ENCODE results near the gene CDKN2B-AS1. TPM values are rescaled to one million over a fixed set of nuclear protein-coding genes. Genes with fewer than 3 reads are reported as not detected.

Gene CDKN2B-AS1
- total RNA-seq, 1 experiment from 2014 or later, result not detected

DNA sequence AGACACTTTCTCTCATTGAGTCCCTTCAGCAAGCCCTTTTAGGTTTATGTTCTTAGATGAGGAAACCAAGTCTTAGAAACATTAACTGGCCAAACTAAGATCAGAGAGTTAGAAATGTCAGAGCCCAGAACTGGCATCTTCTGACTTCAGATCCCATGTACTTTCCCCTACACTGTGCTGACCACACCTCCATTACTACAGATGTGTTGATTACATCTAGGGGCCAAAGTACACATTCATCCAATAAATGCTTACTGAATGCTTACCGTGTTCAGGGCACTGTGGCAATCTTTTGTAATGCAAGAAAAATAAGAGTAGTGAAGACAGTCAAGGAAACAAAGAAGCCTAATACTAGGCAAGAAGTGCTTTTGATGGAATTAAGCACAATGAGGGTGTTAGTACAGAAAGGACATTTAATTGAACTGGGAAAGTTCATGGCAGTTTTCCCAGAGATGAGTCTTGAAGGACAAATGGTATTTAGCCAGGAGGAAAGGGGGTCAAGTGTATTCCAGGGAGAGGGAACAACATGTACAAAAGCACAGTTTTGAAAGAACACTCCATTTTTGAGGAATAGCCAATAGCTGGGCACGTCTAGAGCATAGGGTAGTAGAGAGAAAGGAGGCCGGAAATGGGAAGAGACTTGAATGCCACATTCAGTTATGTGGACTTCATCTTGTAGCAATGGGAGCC lies 104.2 kb downstream of the CDKN2B-AS1 start:
- no peak for DNase-seq (ENCODE audit: unreplicated experiment)
- no peaks in the 10 kb centered on the region for H3K4me1 Mint-ChIP-seq (ENCODE audit: insufficient read depth, unreplicated experiment)
- POLR2A ChIA-PET, result no interaction called here

DNA sequence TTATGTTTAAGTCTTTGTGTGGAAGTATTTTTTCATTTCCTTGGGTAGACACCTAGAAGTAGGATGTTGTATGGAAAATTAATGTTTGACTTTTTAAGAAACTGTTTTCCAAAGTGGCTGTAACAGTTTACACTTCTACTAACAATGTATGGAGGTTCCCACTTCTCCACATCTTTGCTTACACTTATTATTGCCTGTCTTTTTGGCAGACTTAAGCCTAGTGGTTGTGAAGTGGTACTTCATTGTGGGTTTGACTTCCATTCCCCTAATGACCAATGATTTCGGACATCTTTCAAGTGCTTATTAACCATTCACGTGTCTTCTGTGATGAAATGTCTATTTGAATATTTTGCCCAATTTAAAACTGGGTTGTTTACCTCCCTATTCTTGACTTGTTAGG lies 106.0 kb downstream of the CDKN2B-AS1 start:
- CTCF ChIA-PET, result no interaction called here
- POLR2A ChIA-PET, result no interaction called here
- BruUV-seq (replicated peaks), result no TSS peak
- TF ChIP-seq, protein P1, sequence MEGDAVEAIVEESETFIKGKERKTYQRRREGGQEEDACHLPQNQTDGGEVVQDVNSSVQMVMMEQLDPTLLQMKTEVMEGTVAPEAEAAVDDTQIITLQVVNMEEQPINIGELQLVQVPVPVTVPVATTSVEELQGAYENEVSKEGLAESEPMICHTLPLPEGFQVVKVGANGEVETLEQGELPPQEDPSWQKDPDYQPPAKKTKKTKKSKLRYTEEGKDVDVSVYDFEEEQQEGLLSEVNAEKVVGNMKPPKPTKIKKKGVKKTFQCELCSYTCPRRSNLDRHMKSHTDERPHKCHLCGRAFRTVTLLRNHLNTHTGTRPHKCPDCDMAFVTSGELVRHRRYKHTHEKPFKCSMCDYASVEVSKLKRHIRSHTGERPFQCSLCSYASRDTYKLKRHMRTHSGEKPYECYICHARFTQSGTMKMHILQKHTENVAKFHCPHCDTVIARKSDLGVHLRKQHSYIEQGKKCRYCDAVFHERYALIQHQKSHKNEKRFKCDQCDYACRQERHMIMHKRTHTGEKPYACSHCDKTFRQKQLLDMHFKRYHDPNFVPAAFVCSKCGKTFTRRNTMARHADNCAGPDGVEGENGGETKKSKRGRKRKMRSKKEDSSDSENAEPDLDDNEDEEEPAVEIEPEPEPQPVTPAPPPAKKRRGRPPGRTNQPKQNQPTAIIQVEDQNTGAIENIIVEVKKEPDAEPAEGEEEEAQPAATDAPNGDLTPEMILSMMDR (IDR thresholded peaks at IDR 0.05; ENCODE audit: unreplicated experiment), result no peak
- no peak overlapping the region for H3K4me3 Mint-ChIP-seq (ENCODE audit: unreplicated experiment)
- no peaks in the 10 kb centered on the region for H3K9me3 Mint-ChIP-seq (ENCODE audit: unreplicated experiment)
- H3K36me3 Mint-ChIP-seq (ENCODE audit: insufficient read depth, unreplicated experiment), result no peaks in the 10 kb centered on the region
- H3K27me3 Mint-ChIP-seq (ENCODE audit: insufficient read depth, unreplicated experiment), result no peaks in the 10 kb centered on the region
- intact Hi-C loops (cut with micrococcal nuclease), result no loop called here
- H3K4me1 Mint-ChIP-seq (ENCODE audit: insufficient read depth, unreplicated experiment), result no peaks in the 10 kb centered on the region
- no peak overlapping the region for H3K27ac Mint-ChIP-seq (ENCODE audit: low read depth, unreplicated experiment)
- DNase-seq (ENCODE audit: unreplicated experiment), result no peak

More for the DNA sequence above, 104.2 kb downstream of the CDKN2B-AS1 start:
- Mint-ChIP-seq H3K9me3 (ENCODE audit: unreplicated experiment) (no peaks in the 10 kb centered on the region), H3K36me3 (ENCODE audit: insufficient read depth, unreplicated experiment) (no peaks in the 10 kb centered on the region), H3K4me3 (ENCODE audit: unreplicated experiment) (no peak overlapping the region), H3K27me3 (ENCODE audit: insufficient read depth, unreplicated experiment) (no peaks in the 10 kb centered on the region), H3K27ac (ENCODE audit: low read depth, unreplicated experiment) (no peak overlapping the region)
- BruUV-seq (replicated peaks), result no TSS peak
- CTCF ChIA-PET, result no interaction called here
- intact Hi-C loops (cut with micrococcal nuclease), result no loop called here
- TF ChIP-seq, protein P1 (IDR thresholded peaks at IDR 0.05; ENCODE audit: unreplicated experiment), result no peak

DNA sequence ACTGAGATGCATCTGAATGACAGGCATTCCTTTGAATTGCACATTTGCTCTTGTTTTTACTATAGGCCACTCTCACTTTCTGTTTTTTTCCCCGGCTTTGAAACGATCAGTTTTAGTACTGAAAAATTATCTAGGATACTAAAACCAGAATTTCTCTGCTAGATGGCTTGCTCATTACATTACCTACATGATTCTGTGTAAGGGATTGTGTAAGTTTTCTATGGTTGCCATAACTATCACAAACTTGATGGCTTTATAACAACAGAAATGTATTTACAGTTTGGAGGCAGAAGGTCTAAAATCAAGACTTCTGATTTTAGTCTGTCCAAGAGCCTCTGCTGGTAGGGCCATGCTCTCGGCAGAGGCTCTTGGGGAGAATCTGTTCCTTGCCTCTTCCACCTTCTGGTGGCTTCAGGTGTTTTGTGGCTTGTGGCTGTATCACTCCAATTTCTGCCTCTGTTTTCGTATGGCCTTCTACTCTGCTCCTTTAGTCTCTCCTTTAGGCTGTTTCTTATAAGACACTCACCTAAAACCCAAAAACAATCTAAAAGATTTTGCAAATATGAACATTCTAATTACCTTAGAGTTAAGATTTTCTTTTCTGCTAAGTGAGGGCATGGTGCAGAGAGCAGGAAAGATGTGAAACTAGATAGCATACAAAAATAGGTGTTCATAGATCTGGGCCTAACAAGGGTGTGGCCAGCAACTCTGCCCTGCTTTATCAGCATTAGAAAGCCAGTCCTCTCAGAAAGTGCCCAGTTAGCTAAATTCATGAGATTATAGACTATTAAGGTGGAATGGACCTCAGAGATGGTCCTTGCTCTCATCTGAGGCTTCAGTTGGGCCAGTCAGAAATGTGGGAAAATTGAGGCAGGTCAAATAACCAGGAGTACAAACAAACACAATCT lies 107.8 kb downstream of the CDKN2B-AS1 start:
- POLR2A ChIA-PET, result no interaction called here
- TF ChIP-seq, protein P1 (IDR thresholded peaks at IDR 0.05; ENCODE audit: unreplicated experiment), result no peak
- intact Hi-C loops (cut with micrococcal nuclease), result no loop called here
- Mint-ChIP-seq H3K4me1 (ENCODE audit: insufficient read depth, unreplicated experiment) (no peaks in the 10 kb centered on the region), H3K36me3 (ENCODE audit: insufficient read depth, unreplicated experiment) (no peaks in the 10 kb centered on the region), H3K4me3 (ENCODE audit: unreplicated experiment) (no peak overlapping the region), H3K27ac (ENCODE audit: low read depth, unreplicated experiment) (no peak overlapping the region), H3K9me3 (ENCODE audit: unreplicated experiment) (no peaks in the 10 kb centered on the region), H3K27me3 (ENCODE audit: insufficient read depth, unreplicated experiment) (no peaks in the 10 kb centered on the region)
- DNase-seq (ENCODE audit: unreplicated experiment), result no peak
- CTCF ChIA-PET, result no interaction called here
- no TSS peak for BruUV-seq (replicated peaks)

DNA sequence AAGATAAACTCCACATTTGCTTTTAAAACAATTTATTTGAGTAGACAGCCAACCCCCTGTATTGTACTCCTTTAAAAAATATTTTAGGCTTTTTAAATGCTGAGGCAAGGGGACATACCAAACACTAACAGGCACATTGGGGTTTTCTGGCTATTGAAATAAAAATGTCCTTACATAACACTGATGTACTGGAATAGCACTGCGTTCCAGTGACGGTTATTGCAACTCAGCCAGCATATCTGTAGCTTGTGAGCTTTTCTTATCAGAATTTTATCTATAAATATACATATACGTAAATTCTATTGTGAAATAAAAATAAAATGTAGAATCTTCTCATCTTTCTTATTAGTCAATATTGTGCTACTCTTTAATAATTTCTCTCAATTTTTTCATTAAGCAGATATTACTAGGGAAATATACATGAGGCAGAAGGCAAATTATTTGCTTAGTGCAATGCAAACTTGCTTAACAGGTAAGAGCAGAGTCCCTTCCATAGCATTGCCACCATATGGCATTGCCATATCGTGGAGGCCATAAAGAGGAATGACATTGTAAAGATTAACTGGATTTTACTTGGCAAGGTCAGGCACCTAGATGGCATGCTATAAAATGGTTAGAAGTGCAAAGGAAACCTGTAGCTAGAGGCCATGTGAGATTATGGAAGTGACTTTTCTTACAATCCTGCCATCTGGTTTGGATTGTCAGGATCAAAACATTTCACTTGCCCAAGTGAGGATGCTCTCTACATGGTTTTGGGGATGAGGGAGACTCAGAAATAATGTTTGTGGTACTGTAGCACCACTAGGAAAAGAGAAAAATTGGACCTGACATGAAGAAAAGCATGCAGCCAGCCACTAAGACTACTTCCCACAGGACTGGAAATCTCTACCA lies 109.3 kb downstream of the CDKN2B-AS1 start:
- H3K36me3 Mint-ChIP-seq (ENCODE audit: insufficient read depth, unreplicated experiment), result no peaks in the 10 kb centered on the region
- ChIA-PET POLR2A (no interaction called here), CTCF (no interaction called here)
- H3K4me3 Mint-ChIP-seq (ENCODE audit: unreplicated experiment), result no peak overlapping the region
- intact Hi-C loops (cut with micrococcal nuclease), result no loop called here
- H3K27me3 Mint-ChIP-seq (ENCODE audit: insufficient read depth, unreplicated experiment), result no peaks in the 10 kb centered on the region
- no peak overlapping the region for H3K27ac Mint-ChIP-seq (ENCODE audit: low read depth, unreplicated experiment)
- TF ChIP-seq, protein P1 (IDR thresholded peaks at IDR 0.05; ENCODE audit: unreplicated experiment), result no peak
- H3K9me3 Mint-ChIP-seq (ENCODE audit: unreplicated experiment), result no peaks in the 10 kb centered on the region
- no TSS peak for BruUV-seq (replicated peaks)
- no peak for DNase-seq (ENCODE audit: unreplicated experiment)
- no peaks in the 10 kb centered on the region for H3K4me1 Mint-ChIP-seq (ENCODE audit: insufficient read depth, unreplicated experiment)
